Ovary (tissue), 3 donors: ENCODE data around the gene ZNF41.
"Not testable (repeated sequence)": the region's sequence is repeated elsewhere in the genome, so short reads cannot be mapped to it uniquely, and the experiment has no call there.

Source experiments
- CTCF ChIP-seq, 3 donors: fragments of 450-650 bp in 2 of 3; fragments of 200-600 bp in 1 of 3; IDR thresholded peaks; one replicate each; pipeline versions ENCODE4 v1.5.1 to v1.8.0; 2016 to 2022; ENCODE audit warnings: antibody characterized with exemption in 3 of 3, mild to moderate bottlenecking in 1 of 3
- EP300 ChIP-seq: sonication (generic); formaldehyde crosslinking; IDR thresholded peaks from one replicate; pipeline ENCODE4 v1.6.1; 2017; ENCODE audit warnings: antibody characterized with exemption
- POLR2A ChIP-seq: fragments of 450-650 bp; IDR thresholded peaks from one replicate; pipeline ENCODE4 v1.6.1; 2017; ENCODE audit warnings: antibody characterized with exemption, mild to moderate bottlenecking, moderate library complexity
- donor health status: DM: no; HTN: no; CAD: no.

GRCh38 chrX:47513034-47513965 lies 30.3 kb upstream of the ZNF41 start:
- not testable (repeated sequence) for TF ChIP-seq CTCF (IDR thresholded peaks at IDR 0.05); POLR2A; EP300
